NCI-H2196 (cell line): ENCODE results near the gene LIMK2.

ENCODE experiments used
- DNase-seq: peaks from one replicate; lab custom pipeline; 2025; ENCODE audit not compliant: unreplicated experiment; lab: John Stamatoyannopoulos, UW

LIMK2 gene

GRCh38 chr22:31327806-31328543, 115.9 kb downstream of the LIMK2 start:
- DNase-seq, result no peak

DNA sequence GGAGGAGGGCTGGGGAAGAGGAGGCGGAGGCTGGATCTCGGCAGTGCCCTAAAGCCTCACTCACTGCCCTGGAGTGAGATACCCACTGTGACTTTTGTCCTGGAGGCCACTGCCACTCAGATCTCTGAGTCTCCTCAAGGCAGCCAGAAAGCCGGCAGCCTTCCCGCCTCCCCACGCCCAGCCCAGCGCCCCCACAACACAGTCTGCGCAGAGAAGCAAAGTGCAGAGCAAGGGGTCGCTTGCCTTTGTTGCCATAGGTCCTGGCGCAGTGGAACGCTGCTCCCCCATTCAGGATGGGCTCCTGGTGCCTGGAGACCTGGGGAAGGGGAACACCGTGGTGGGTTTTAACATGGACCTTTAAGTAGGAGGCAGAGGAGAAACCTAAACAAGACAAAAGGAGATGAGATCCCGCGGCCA, 116.5 kb downstream of the LIMK2 start:
- no peak for DNase-seq

- no peak for DNase-seq
These were observed 116.9 kb downstream of the LIMK2 start for GRCh38 chr22:31329029-31329428.
